Bronchial epithelial cell (primary cell): ENCODE results near the gene NR2F1-AS1. TPM values are rescaled to one million over a fixed set of nuclear protein-coding genes. Genes with fewer than 3 reads are reported as not detected.

ENCODE experiments used
- DNase-seq: peaks from one replicate; pipeline ENCODE4 v3.0.0-alpha.2; 2010; ENCODE audit warnings: low read depth
- FAIRE-seq: peaks from 2 replicates; lab custom pipeline; 2011; peaks lifted over from hg19 to GRCh38; lab: Jason Lieb, UNC
- H3K27me3 ChIP-seq: 2 replicates; pipeline ENCODE4 v1.5.1; 2011; ENCODE audit warnings: low read length; ENCODE audit not compliant: control insufficient read depth, insufficient read depth
- H3K36me3 ChIP-seq: 2 replicates; pipeline ENCODE4 v1.5.1; 2011; ENCODE audit warnings: low read length; ENCODE audit not compliant: control insufficient read depth, insufficient read depth
- H3K4me3 ChIP-seq: 2 replicates; pipeline ENCODE4 v1.5.1; 2011; ENCODE audit warnings: mild to moderate bottlenecking, low read depth, low read length, control low read depth
- CTCF ChIP-seq: IDR thresholded peaks from 2 replicates; pipeline ENCODE4 v1.5.1; 2011; ENCODE audit warnings: mild to moderate bottlenecking, moderate library complexity, low read length, control low read depth, inconsistent platforms; ENCODE audit not compliant: insufficient read depth, severe bottlenecking
- total RNA-seq: library from RNA; depleted of rRNA; stranded (reverse); fragments of >200 nt; gene quantifications from 2 replicates; pipeline ENCODE4 v1.2.1, GENCODE V29; 2014

Gene NR2F1-AS1
- total RNA-seq, 1 donor from 2014 or later: 1.1 TPM

- no peaks in the 10 kb centered on the region for H3K36me3 ChIP-seq
- no peak for TF ChIP-seq CTCF
- no peak for DNase-seq
- no peaks in the 10 kb centered on the region for H3K27me3 ChIP-seq
- no peak for FAIRE-seq
- no peak overlapping the region for H3K4me3 ChIP-seq
Measured at GRCh38 chr5:93452255-93452654, 128.8 kb downstream of the NR2F1-AS1 start.

- no peak for FAIRE-seq
- no peak for DNase-seq
- Histone ChIP-seq H3K27me3 (no peaks in the 10 kb centered on the region), H3K36me3 (no peaks in the 10 kb centered on the region), H3K4me3 (no peak overlapping the region)
- no peak for TF ChIP-seq CTCF
Measured at GRCh38 chr5:93438124-93438523, 142.9 kb downstream of the NR2F1-AS1 start.

- no peak for DNase-seq
- Histone ChIP-seq H3K27me3 (no peaks in the 10 kb centered on the region), H3K36me3 (no peaks in the 10 kb centered on the region), H3K4me3 (no peak overlapping the region)
- FAIRE-seq: no peak
- no peak for TF ChIP-seq CTCF
Measured at GRCh38 chr5:93436083-93436482, 144.9 kb downstream of the NR2F1-AS1 start.

- DNase-seq (peak; percentile 95), FAIRE-seq (no peak)
- TF ChIP-seq CTCF: no peak
Measured at GRCh38 chr5:93433422-93433821, 147.6 kb downstream of the NR2F1-AS1 start.

GRCh38 chr5:93431250-93431649 lies 149.8 kb downstream of the NR2F1-AS1 start:
- no peak for TF ChIP-seq CTCF
- DNase-seq (no peak), FAIRE-seq (no peak)
- H3K27me3 ChIP-seq: no peaks in the 10 kb centered on the region
- no peaks in the 10 kb centered on the region for H3K36me3 ChIP-seq
- no peak overlapping the region for H3K4me3 ChIP-seq

More at GRCh38 chr5:93433422-93433821, 147.6 kb downstream of the NR2F1-AS1 start:
- H3K36me3 ChIP-seq: no peaks in the 10 kb centered on the region
- no peaks in the 10 kb centered on the region for H3K27me3 ChIP-seq
- H3K4me3 ChIP-seq: no peak overlapping the region

- H3K27me3 ChIP-seq: no peaks in the 10 kb centered on the region
- no peak overlapping the region for H3K4me3 ChIP-seq
- TF ChIP-seq CTCF: no peak
- no peak for DNase-seq
- no peak for FAIRE-seq
- H3K36me3 ChIP-seq: no peaks in the 10 kb centered on the region
Measured at GRCh38 chr5:93430673-93431199, 150.3 kb downstream of the NR2F1-AS1 start.
